HL-60 (cell line): ENCODE measurements around the gene PRELID2.

ENCODE experiments used
- DNase-seq, 2 experiments: peaks; one replicate each; pipeline ENCODE4 v3.0.0-alpha.2; 2010 to 2020; ENCODE audit warnings: low read depth in 1 of 2, low spot score in 1 of 2
- H3K27ac ChIP-seq: fragments of 250-450 bp; sonication (Bioruptor Pico); replicated peaks from 2 replicates; pipeline ENCODE4 v1.5.1; 2020; ENCODE audit warnings: mild to moderate bottlenecking, moderate library complexity
- H3K27me3 ChIP-seq: fragments of 250-450 bp; sonication (Bioruptor Pico); 2 replicates; pipeline ENCODE4 v1.5.1; 2021; ENCODE audit warnings: mild to moderate bottlenecking, moderate library complexity; ENCODE audit not compliant: insufficient read depth, poor library complexity, severe bottlenecking
- H3K4me3 ChIP-seq: replicated peaks from 2 replicates; pipeline ENCODE4 v1.5.1; 2011; ENCODE audit warnings: mild to moderate bottlenecking, control low read depth, low read length; ENCODE audit not compliant: insufficient read depth
- GABPA ChIP-seq: IDR thresholded peaks from 2 replicates; pipeline ENCODE4 v1.6.1; 2012; ENCODE audit warnings: low read depth
- POLR2AphosphoS5 ChIP-seq: IDR thresholded peaks from 2 replicates; pipeline ENCODE4 v1.6.1; 2012; ENCODE audit warnings: low read depth
- SPI1 ChIP-seq: IDR thresholded peaks from 2 replicates; pipeline ENCODE4 v1.6.1; 2012; ENCODE audit warnings: low read depth, mild to moderate bottlenecking, borderline replicate concordance
- TF ChIP-seq, protein P1 (sequence below): IDR thresholded peaks from one replicate; pipeline ENCODE4 v1.5.1; 2011; ENCODE audit warnings: low read length, control low read depth, inconsistent platforms; ENCODE audit not compliant: insufficient read depth
- TF ChIP-seq, protein P2 (sequence below): IDR thresholded peaks from 2 replicates; pipeline ENCODE4 v1.6.1; 2012; ENCODE audit warnings: low read depth; ENCODE audit not compliant: insufficient replicate concordance

Gene PRELID2

DNA sequence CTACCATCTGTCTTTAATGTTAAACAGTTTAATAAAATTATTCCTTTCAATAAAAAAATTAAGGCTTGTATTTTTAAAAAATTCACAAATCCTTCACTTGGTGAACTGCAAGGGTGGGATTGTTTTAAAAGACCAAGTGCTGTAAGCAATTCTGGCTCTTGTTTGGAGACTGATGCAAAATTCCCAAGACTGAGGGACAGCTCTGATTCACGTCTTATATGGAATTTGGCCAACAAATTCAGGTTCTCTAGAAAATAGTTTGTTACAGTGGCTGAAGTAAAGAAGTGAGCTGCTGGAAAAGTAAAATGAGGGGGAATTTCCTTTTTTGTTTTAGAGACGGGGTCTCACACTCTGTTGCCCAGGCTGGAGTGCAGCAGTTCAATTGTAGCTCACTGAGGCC is 58.3 kb downstream of the PRELID2 start:
- DNase-seq = no peak
- H3K4me3 ChIP-seq = no peak overlapping the region
- H3K27ac ChIP-seq = no peak overlapping the region
- TF ChIP-seq, protein P1, sequence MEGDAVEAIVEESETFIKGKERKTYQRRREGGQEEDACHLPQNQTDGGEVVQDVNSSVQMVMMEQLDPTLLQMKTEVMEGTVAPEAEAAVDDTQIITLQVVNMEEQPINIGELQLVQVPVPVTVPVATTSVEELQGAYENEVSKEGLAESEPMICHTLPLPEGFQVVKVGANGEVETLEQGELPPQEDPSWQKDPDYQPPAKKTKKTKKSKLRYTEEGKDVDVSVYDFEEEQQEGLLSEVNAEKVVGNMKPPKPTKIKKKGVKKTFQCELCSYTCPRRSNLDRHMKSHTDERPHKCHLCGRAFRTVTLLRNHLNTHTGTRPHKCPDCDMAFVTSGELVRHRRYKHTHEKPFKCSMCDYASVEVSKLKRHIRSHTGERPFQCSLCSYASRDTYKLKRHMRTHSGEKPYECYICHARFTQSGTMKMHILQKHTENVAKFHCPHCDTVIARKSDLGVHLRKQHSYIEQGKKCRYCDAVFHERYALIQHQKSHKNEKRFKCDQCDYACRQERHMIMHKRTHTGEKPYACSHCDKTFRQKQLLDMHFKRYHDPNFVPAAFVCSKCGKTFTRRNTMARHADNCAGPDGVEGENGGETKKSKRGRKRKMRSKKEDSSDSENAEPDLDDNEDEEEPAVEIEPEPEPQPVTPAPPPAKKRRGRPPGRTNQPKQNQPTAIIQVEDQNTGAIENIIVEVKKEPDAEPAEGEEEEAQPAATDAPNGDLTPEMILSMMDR = no peak
- TF ChIP-seq, protein P2, sequence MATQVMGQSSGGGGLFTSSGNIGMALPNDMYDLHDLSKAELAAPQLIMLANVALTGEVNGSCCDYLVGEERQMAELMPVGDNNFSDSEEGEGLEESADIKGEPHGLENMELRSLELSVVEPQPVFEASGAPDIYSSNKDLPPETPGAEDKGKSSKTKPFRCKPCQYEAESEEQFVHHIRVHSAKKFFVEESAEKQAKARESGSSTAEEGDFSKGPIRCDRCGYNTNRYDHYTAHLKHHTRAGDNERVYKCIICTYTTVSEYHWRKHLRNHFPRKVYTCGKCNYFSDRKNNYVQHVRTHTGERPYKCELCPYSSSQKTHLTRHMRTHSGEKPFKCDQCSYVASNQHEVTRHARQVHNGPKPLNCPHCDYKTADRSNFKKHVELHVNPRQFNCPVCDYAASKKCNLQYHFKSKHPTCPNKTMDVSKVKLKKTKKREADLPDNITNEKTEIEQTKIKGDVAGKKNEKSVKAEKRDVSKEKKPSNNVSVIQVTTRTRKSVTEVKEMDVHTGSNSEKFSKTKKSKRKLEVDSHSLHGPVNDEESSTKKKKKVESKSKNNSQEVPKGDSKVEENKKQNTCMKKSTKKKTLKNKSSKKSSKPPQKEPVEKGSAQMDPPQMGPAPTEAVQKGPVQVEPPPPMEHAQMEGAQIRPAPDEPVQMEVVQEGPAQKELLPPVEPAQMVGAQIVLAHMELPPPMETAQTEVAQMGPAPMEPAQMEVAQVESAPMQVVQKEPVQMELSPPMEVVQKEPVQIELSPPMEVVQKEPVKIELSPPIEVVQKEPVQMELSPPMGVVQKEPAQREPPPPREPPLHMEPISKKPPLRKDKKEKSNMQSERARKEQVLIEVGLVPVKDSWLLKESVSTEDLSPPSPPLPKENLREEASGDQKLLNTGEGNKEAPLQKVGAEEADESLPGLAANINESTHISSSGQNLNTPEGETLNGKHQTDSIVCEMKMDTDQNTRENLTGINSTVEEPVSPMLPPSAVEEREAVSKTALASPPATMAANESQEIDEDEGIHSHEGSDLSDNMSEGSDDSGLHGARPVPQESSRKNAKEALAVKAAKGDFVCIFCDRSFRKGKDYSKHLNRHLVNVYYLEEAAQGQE = no peak
- TF ChIP-seq POLR2AphosphoS5 = no peak
- TF ChIP-seq SPI1 = no peak
- TF ChIP-seq GABPA = no peak
- H3K27me3 ChIP-seq = no peaks in the 10 kb centered on the region

DNA sequence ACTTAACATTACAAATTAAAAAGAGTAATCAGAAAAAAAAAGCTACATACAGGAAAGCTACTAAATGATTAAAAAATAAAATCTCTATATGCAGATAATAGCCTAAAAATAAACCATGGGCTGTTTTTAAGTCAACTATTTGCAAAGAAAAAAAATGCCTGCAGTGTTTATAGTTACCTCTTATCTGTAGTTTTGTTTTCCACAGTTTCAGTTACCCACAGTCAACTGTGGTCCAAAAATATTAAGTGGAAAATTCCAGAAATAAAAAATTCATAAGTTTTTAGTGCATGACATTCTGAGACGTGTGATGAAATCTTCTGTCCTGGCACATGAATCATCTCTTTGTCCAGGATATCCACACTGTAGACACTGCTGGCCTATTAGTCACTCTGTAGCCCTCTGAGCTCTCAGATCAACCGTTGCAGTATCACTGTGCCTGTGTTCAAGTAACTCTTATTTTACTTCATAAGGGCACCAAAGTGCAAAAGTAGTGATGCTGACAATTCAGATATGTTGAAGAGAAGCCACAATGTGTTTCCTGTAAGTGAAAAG is 59.2 kb downstream of the PRELID2 start:
- DNase-seq = no peak
- H3K27me3 ChIP-seq = no peaks in the 10 kb centered on the region
- H3K27ac ChIP-seq = no peak overlapping the region
- H3K4me3 ChIP-seq = no peak overlapping the region
- TF ChIP-seq, protein P1 = no peak
- TF ChIP-seq GABPA (no peak), POLR2AphosphoS5 (no peak), SPI1 (no peak)
- TF ChIP-seq, protein P2 = no peak

DNA sequence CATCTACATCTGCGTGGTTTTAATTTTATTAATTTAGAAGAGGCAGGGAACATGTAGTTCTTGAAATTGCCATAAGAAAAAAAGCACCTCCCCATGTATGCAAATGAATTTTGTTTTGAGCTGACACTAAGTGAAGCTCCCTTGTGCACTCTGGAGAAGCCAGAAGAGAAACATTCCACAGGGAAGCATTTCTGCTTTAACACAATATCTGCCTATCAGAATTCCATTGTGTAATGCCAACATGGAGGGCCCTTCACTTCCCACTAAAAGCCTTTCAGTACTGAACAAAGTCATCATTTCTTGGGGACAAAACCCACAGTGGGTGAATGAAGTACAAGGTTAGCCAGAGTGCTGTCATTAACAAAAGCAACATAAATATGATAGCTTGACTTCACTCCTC is 59.7 kb downstream of the PRELID2 start:
- no peaks in the 10 kb centered on the region for H3K27me3 ChIP-seq
- no peak overlapping the region for H3K4me3 ChIP-seq
- TF ChIP-seq, protein P1 = no peak
- TF ChIP-seq SPI1 (no peak), GABPA (no peak), POLR2AphosphoS5 (no peak)
- TF ChIP-seq, protein P2 = no peak
- no peak overlapping the region for H3K27ac ChIP-seq
- DNase-seq = no peak
